SK-N-SH treated with all-trans-retinoic acid at 6 μM for 48 hours (cell line): Measurements from ENCODE around the gene ADD1.

Experiments used
- OSR1 ChIP-seq: fragments of 250-450 bp; sonication (Bioruptor Pico); IDR thresholded peaks from 2 replicates; pipeline ENCODE4 v1.8.0; 2022; ENCODE audit warnings: moderate library complexity, mild to moderate bottlenecking, inconsistent platforms
- RARB ChIP-seq: fragments of 250-450 bp; sonication (Bioruptor Pico); IDR thresholded peaks from 2 replicates; pipeline ENCODE4 v1.8.0; 2021; ENCODE audit warnings: mild to moderate bottlenecking, moderate library complexity
- ZC3H10 ChIP-seq: fragments of 250-450 bp; sonication (Bioruptor Pico); IDR thresholded peaks from 2 replicates; pipeline ENCODE4 v1.5.1; 2021; ENCODE audit warnings: mild to moderate bottlenecking, moderate library complexity
- ZNF70 ChIP-seq: fragments of 450-650 bp; formaldehyde crosslinking; IDR thresholded peaks from 2 replicates; pipeline ENCODE4 v1.5.0; 2020; ENCODE audit warnings: mild to moderate bottlenecking, moderate library complexity
- TF ChIP-seq, protein P1 (sequence below): fragments of 250-450 bp; sonication (Bioruptor Pico); IDR thresholded peaks from 2 replicates; pipeline ENCODE4 v1.8.0; 2020; ENCODE audit warnings: mild to moderate bottlenecking, moderate library complexity, borderline replicate concordance

DNA sequence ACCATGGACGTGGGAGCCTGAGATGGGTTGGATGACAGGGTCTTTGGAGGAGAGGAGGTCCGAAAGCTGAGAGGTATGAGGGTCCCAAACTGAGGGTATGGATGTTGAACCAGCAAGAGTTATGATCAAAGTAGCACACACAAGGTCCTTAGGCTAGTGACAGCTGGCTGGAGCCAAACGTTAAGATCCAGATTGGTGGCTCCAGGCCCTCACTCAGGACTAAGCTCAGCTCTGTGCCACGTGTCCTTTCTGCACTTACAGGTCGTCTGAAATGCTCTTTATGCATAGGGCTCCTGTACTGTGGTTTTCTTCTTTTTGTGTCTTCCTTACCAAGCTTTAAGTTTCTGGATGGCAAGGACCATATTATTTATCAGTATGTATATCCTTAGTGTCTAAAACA is 35.4 kb downstream of the ADD1 start:
- TF ChIP-seq ZC3H10 (CRISPR knock-in tag) (no peak), OSR1 (no peak), ZNF70 (CRISPR knock-in tag) (no peak), RARB (CRISPR knock-in tag) (no peak)
- TF ChIP-seq, protein P1, sequence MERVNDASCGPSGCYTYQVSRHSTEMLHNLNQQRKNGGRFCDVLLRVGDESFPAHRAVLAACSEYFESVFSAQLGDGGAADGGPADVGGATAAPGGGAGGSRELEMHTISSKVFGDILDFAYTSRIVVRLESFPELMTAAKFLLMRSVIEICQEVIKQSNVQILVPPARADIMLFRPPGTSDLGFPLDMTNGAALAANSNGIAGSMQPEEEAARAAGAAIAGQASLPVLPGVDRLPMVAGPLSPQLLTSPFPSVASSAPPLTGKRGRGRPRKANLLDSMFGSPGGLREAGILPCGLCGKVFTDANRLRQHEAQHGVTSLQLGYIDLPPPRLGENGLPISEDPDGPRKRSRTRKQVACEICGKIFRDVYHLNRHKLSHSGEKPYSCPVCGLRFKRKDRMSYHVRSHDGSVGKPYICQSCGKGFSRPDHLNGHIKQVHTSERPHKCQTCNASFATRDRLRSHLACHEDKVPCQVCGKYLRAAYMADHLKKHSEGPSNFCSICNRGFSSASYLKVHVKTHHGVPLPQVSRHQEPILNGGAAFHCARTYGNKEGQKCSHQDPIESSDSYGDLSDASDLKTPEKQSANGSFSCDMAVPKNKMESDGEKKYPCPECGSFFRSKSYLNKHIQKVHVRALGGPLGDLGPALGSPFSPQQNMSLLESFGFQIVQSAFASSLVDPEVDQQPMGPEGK (CRISPR knock-in tag), result no peak
